PC-9 (cell line): ENCODE data around the gene BCR.
A peak's percentile ranks its signal among the peaks of the same experiment; 100 is the strongest.

Experiments used
- EZH2 ChIP-seq: fragments of 200-600 bp; sonication (generic); IDR thresholded peaks from 2 replicates; pipeline ENCODE4 v1.8.0; 2017; ENCODE audit warnings: antibody characterized with exemption, low read depth
- TF ChIP-seq, protein P1 (sequence below): fragments of 200-600 bp; sonication (generic); conservative IDR thresholded peaks from 2 replicates; pipeline ENCODE4 v1.6.1; 2017; ENCODE audit warnings: mixed run types, antibody characterized with exemption, mild to moderate bottlenecking, moderate library complexity

DNA sequence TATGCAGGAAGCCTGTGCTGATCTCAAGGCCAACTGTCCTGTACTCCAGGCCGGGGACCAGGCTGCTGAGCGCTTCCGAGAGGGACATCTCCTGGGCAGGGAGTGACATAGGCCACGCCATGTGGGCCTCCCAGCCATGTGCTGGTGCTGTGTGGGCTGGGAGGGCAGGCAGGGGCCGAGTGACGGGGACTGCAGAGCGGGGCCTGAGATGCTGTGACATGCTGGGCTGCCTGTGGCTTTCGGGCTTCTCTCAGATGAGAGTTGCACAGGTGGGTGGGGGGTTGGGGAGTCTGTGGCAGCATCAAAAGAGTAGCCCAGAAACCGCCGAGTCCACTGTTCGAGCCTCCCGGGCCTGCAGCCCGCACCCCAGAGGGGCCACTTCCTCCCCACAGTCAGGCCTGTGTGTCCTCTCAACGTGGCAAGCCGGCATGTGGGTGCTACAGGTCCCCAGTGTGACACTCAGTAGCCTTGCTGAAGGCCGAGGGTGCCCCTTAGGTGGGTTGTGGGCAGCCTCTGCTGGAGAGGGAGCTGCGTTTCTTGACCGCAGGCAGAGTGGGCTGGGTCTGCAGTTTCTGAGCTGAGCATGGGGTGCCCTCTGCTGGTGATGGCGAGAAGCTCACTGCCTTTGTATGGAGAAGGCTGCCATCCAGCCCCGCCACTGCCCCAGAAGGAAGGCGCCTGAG lies 101.2 kb downstream of the BCR start:
- TF ChIP-seq, protein P1, sequence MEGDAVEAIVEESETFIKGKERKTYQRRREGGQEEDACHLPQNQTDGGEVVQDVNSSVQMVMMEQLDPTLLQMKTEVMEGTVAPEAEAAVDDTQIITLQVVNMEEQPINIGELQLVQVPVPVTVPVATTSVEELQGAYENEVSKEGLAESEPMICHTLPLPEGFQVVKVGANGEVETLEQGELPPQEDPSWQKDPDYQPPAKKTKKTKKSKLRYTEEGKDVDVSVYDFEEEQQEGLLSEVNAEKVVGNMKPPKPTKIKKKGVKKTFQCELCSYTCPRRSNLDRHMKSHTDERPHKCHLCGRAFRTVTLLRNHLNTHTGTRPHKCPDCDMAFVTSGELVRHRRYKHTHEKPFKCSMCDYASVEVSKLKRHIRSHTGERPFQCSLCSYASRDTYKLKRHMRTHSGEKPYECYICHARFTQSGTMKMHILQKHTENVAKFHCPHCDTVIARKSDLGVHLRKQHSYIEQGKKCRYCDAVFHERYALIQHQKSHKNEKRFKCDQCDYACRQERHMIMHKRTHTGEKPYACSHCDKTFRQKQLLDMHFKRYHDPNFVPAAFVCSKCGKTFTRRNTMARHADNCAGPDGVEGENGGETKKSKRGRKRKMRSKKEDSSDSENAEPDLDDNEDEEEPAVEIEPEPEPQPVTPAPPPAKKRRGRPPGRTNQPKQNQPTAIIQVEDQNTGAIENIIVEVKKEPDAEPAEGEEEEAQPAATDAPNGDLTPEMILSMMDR = peak; percentile 94
- TF ChIP-seq EZH2 = no peak
